Measurements from ENCODE around the gene COP1. TPM values are rescaled to one million over a fixed set of nuclear protein-coding genes. Genes with fewer than 3 reads are reported as not detected.
A peak's percentile ranks its signal among the peaks of the same experiment; 100 is the strongest.

COP1 gene
- polyA plus RNA-seq, 3 donors, result 44.0 to 74.2 (median 68.6) TPM

GRCh38 chr1:175895966-175896365 is 311.1 kb downstream of the COP1 start:
- Histone ChIP-seq H3K4me1 (ENCODE audit: control insufficient read depth in 1 of 2, insufficient read depth in 2 of 2, low read length in 2 of 2) (no peaks in the 10 kb centered on the region), H3K79me2 (ENCODE audit: insufficient read depth, low read length) (no peaks in the 10 kb centered on the region), H3K4me3 (replicated peaks in 1 of 3; ENCODE audit: low read depth in 2 of 3, low read length in 3 of 3) (no peak overlapping the region), H3K9ac (ENCODE audit: insufficient read depth, low read length, poor library complexity, severe bottlenecking) (no peak overlapping the region), H3K27me3 (ENCODE audit: control insufficient read depth in 2 of 2, insufficient read depth in 2 of 2, low read length in 2 of 2) (no peaks in the 10 kb centered on the region), H3K27ac (ENCODE audit: low read depth in 1 of 2, low read length in 2 of 2) (no peak overlapping the region), H2AFZ (ENCODE audit: insufficient read depth, low read depth, low read length, poor library complexity, severe bottlenecking) (no peak overlapping the region), H3K9me3 (replicated peaks in 1 of 2; ENCODE audit: control insufficient read depth in 1 of 2, insufficient read depth in 1 of 2, low read length in 2 of 2) (no peaks in the 10 kb centered on the region), H3K36me3 (replicated peaks in 1 of 2; ENCODE audit: control insufficient read depth in 1 of 2, insufficient read depth in 2 of 2, low read length in 2 of 2) (no peaks in the 10 kb centered on the region), H4K20me1 (ENCODE audit: insufficient read depth, low read length) (no peaks in the 10 kb centered on the region), H3K4me2 (replicated peaks; ENCODE audit: extremely low read depth, low read length, poor library complexity, severe bottlenecking) (no peak overlapping the region)
- intact Hi-C loops (cut with micrococcal nuclease), result no loop called here
- peaks cover 0 to 15% (median 5%) of the 10 kb centered on the region in 7 donors for H3K9me3 Mint-ChIP-seq
- no peak for DNase-seq
- H3K4me1 Mint-ChIP-seq, result no peaks in the 10 kb centered on the region
- no peaks in the 10 kb centered on the region for H3K36me3 Mint-ChIP-seq
- no peak for TF ChIP-seq CTCF (IDR thresholded peaks at IDR 0.05)
- WGBS (ENCODE audit: insufficient coverage), result no CpG with 5 or more reads among the region's 1 CpG
- H3K27me3 Mint-ChIP-seq (ENCODE audit: low read depth in 3 of 3), result peaks cover 0 to 4% (median 0%) of the 10 kb centered on the region in 3 donors
- H3K4me3 Mint-ChIP-seq, result no peak overlapping the region
- no peak overlapping the region for H3K27ac Mint-ChIP-seq

Small RNA genes lying within 50 kb of the gene (small RNA-seq; reads per million reads assigned to genes)
- gene RF00066 (ENCODE audit: insufficient read length, low read depth) (not detected), gene RNU2-12P (ENCODE audit: insufficient read length, low read depth) (not detected), gene RPS29P5 (ENCODE audit: insufficient read length, low read depth) (not detected), gene SCARNA3 (ENCODE audit: insufficient read length, low read depth) (419 reads per million, percentile 98 among the genes with 10 or more reads in this experiment)

Measured in CD14-positive monocyte (primary cell).